ENCODE data around the gene TET1. TPM values are rescaled to one million over a fixed set of nuclear protein-coding genes. Genes with fewer than 3 reads are reported as not detected.
"Not testable (repeated sequence)": the region's sequence is repeated elsewhere in the genome, so short reads cannot be mapped to it uniquely, and the experiment has no call there.

Gene TET1
- polyA plus RNA-seq, 2 of the 4 experiments (the other 2 are of a cell fraction), result 0.45 to 1.8 TPM

GRCh38 chr10:68518609-68519008, 41.5 kb upstream of the TET1 start:
- POLR2A ChIA-PET; H3K4me1 ChIP-seq; DNase-seq (ENCODE audit: low read depth in 1 of 2, low spot score in 1 of 2); H3K9me3 ChIP-seq; CTCF ChIA-PET; H3K4me3 ChIP-seq; H3K4me2 ChIP-seq; FAIRE-seq; H3K27ac ChIP-seq; ATAC-seq: not testable (repeated sequence)
- peak; percentile 77 for TF ChIP-seq ZC3H11A (IDR thresholded peaks at IDR 0.05)
- 96% methylated on average over 11 of the region's 11 CpGs for WGBS (ENCODE audit: missing lambda C conversion rate)

- CTCF ChIA-PET; ATAC-seq; FAIRE-seq; H3K4me1 ChIP-seq; DNase-seq (ENCODE audit: low read depth in 1 of 2, low spot score in 1 of 2); POLR2A ChIA-PET; H3K9me3 ChIP-seq; TF ChIP-seq FOSL2 (IDR thresholded peaks at IDR 0.05): not testable (repeated sequence)
- 0 out of 2 replicates have a peak, but pooled peaks have one; percentile 52 for TF ChIP-seq ZNF302 (CRISPR knock-in tag; IDR thresholded peaks at IDR 0.05)
- TF ChIP-seq HOXA7 (CRISPR knock-in tag; IDR thresholded peaks at IDR 0.05), result 0 out of 2 replicates have a peak, but pooled peaks have one; percentile 64
- TF ChIP-seq EHF (CRISPR knock-in tag; IDR thresholded peaks at IDR 0.05), result peak; percentile 96
- peak; percentile 86; the same call in 1 of the 2 replicates for TF ChIP-seq HOXB5 (CRISPR knock-in tag; IDR thresholded peaks at IDR 0.05)
- peak; percentile 72; the same call in 1 of the 2 replicates for TF ChIP-seq HEYL (CRISPR knock-in tag; IDR thresholded peaks at IDR 0.05)
- peak; percentile 74; the same call in 1 of the 2 replicates for TF ChIP-seq ZSCAN20 (CRISPR knock-in tag; IDR thresholded peaks at IDR 0.05)
- TF ChIP-seq ATOH8 (CRISPR knock-in tag; IDR thresholded peaks at IDR 0.05; ENCODE audit: low read depth), result peak; percentile 81; the same call in 1 of the 2 replicates
- TF ChIP-seq FOXS1 (CRISPR knock-in tag; IDR thresholded peaks at IDR 0.05), result peak; percentile 86; the same call in 1 of the 2 replicates
- peak; percentile 8; the same call in 1 of the 2 replicates for TF ChIP-seq FOSL2 (CRISPR knock-in tag; IDR thresholded peaks at IDR 0.05)
- peak; percentile 88 for TF ChIP-seq HOXB13 (CRISPR knock-in tag; IDR thresholded peaks at IDR 0.05; ENCODE audit: low read depth)
- H3K27ac ChIP-seq, result peak overlapping the region; percentile 72 to 92
- WGBS (ENCODE audit: missing lambda C conversion rate), result 16% methylated on average over 5 of the region's 5 CpGs
- 0 out of 3 replicates have a peak overlapping the region, but pooled peaks have one; percentile 21 for H3K4me3 ChIP-seq
- peak overlapping the region; percentile 92 for H3K4me2 ChIP-seq
These were observed 34.6 kb upstream of the TET1 start for GRCh38 chr10:68525490-68526038.

- no peaks in the 10 kb centered on the region for H3K9me3 ChIP-seq
- FAIRE-seq (no peak), DNase-seq (ENCODE audit: low read depth in 1 of 2, low spot score in 1 of 2) (no peak), ATAC-seq (peak; percentile 83 to 91)
- H3K27ac ChIP-seq, result peak overlapping the region; percentile 81 to 92
- H3K4me1 ChIP-seq, result peaks cover 8% of the 10 kb centered on the region
- POLR2A ChIA-PET, result no interaction called here
- WGBS (ENCODE audit: missing lambda C conversion rate), result 0% methylated on average over 3 of the region's 11 CpGs
- no peak for TF ChIP-seq HES2 (IDR thresholded peaks at IDR 0.05)
- TF ChIP-seq TP53 (CRISPR knock-in tag; IDR thresholded peaks at IDR 0.05), result no peak
- no peak for TF ChIP-seq POLR2A (IDR thresholded peaks at IDR 0.05; ENCODE audit: low read length)
- no peak for TF ChIP-seq RNF2 (IDR thresholded peaks at IDR 0.05; ENCODE audit: borderline replicate concordance, low read depth)
- no peak for TF ChIP-seq HDAC2 (IDR thresholded peaks at IDR 0.05)
- TF ChIP-seq NFE2L2 (conservative IDR thresholded peaks at IDR 0.05; ENCODE audit: low read length), result no peak
- TF ChIP-seq JUN (IDR thresholded peaks at IDR 0.05), result no peak
- TF ChIP-seq PHF8 (IDR thresholded peaks at IDR 0.05; ENCODE audit: borderline replicate concordance, low read depth), result no peak
- H3K4me2 ChIP-seq, result peak overlapping the region; percentile 92
- CTCF ChIA-PET, result no interaction called here
- peak overlapping the region; percentile 85 for H3K4me3 ChIP-seq
These were observed 33.4 kb upstream of the TET1 start for GRCh38 chr10:68526634-68527307.

Measured in A549 (cell line).